Liver (tissue), 9 donors: Measurements from ENCODE around the gene CST3. TPM values are rescaled to one million over a fixed set of nuclear protein-coding genes. Genes with fewer than 3 reads are reported as not detected.

Experiments
- DNase-seq: peaks from one replicate; pipeline ENCODE4 v3.0.0-alpha.2; 2017; ENCODE audit warnings: low spot score
- H3K27ac ChIP-seq, 2 donors: one replicate each; pipeline ENCODE4 v1.7.0; 2013; ENCODE audit warnings: inconsistent platforms in 2 of 2, low read length in 2 of 2, control low read depth in 1 of 2, low read depth in 1 of 2, mild to moderate bottlenecking in 1 of 2
- H3K27me3 ChIP-seq, 4 donors: one replicate each; pipeline versions ENCODE4 v1.6.1 to v1.7.0; 2013; ENCODE audit warnings: low read length in 3 of 4, inconsistent platforms in 1 of 4, mild to moderate bottlenecking in 1 of 4, moderate library complexity in 1 of 4; ENCODE audit not compliant: control insufficient read depth in 4 of 4, insufficient read depth in 4 of 4
- H3K36me3 ChIP-seq, 4 donors: one replicate each; pipeline versions ENCODE4 v1.6.1 to v1.7.0; 2013; ENCODE audit warnings: low read length in 3 of 4, mild to moderate bottlenecking in 3 of 4, low read depth in 1 of 4, moderate library complexity in 1 of 4; ENCODE audit not compliant: control insufficient read depth in 4 of 4, insufficient read depth in 3 of 4
- H3K4me1 ChIP-seq, 4 donors: one replicate each; pipeline versions ENCODE4 v1.6.1 to v1.7.0; 2013; ENCODE audit warnings: low read length in 3 of 4, mild to moderate bottlenecking in 3 of 4, moderate library complexity in 1 of 4; ENCODE audit not compliant: control insufficient read depth in 4 of 4, insufficient read depth in 4 of 4
- H3K4me3 ChIP-seq, 3 donors: one replicate each; pipeline versions ENCODE4 v1.6.1 to v1.7.0; 2013; ENCODE audit warnings: low read length in 3 of 3, control low read depth in 1 of 3, low read depth in 1 of 3, mild to moderate bottlenecking in 1 of 3
- H3K9ac ChIP-seq, 2 donors: one replicate each; pipeline ENCODE4 v1.7.0; 2013; ENCODE audit warnings: low read length in 2 of 2, mild to moderate bottlenecking in 2 of 2, moderate library complexity in 2 of 2, control low read depth in 1 of 2, low read depth in 1 of 2
- H3K9me3 ChIP-seq, 4 donors: one replicate each; pipeline versions ENCODE4 v1.6.1 to v1.7.0; 2013; ENCODE audit warnings: low read length in 3 of 4; ENCODE audit not compliant: control insufficient read depth in 4 of 4
- ATF3 ChIP-seq: IDR thresholded peaks from 2 replicates; pipeline ENCODE4 v1.6.1; 2016; ENCODE audit warnings: antibody characterized with exemption
- EGR1 ChIP-seq, 2 donors: IDR thresholded peaks; 2 replicates each; pipeline ENCODE4 v1.6.1; 2016 to 2018; ENCODE audit warnings: antibody characterized with exemption in 2 of 2, low read depth in 2 of 2
- FOXA1 ChIP-seq: IDR thresholded peaks from 2 replicates; pipeline ENCODE4 v1.6.1; 2016; ENCODE audit warnings: antibody characterized with exemption
- FOXA2 ChIP-seq: IDR thresholded peaks from 2 replicates; pipeline ENCODE4 v1.6.1; 2016; ENCODE audit warnings: antibody characterized with exemption
- GABPA ChIP-seq, 2 donors: IDR thresholded peaks in 1 of 2; conservative IDR thresholded peaks in 1 of 2; 2 replicates each; pipeline ENCODE4 v1.6.1; 2016; ENCODE audit warnings: antibody characterized with exemption in 2 of 2, mild to moderate bottlenecking in 1 of 2, moderate library complexity in 1 of 2
- HNF4A ChIP-seq, 2 donors: conservative IDR thresholded peaks; 2 replicates each; pipeline ENCODE4 v1.6.1; 2016; ENCODE audit warnings: antibody characterized with exemption in 2 of 2, mild to moderate bottlenecking in 2 of 2
- RAD21 ChIP-seq, 2 donors: IDR thresholded peaks; 2 replicates each; pipeline ENCODE4 v1.6.1; 2016; ENCODE audit warnings: antibody characterized with exemption in 2 of 2, mild to moderate bottlenecking in 2 of 2
- TAF1 ChIP-seq: conservative IDR thresholded peaks from 2 replicates; pipeline ENCODE4 v1.6.1; 2016; ENCODE audit warnings: antibody characterized with exemption, mild to moderate bottlenecking
- YY1 ChIP-seq: IDR thresholded peaks from 2 replicates; pipeline ENCODE4 v1.6.1; 2016; ENCODE audit warnings: antibody characterized with exemption, mild to moderate bottlenecking
- WGBS: extraction: QIAGEN DNeasy Blood & Tissue Kit; methylation state at CpG from one replicate; pipeline ENCODE4 v1.1.7; 2013; 5-methylcytosine and 5-hydroxymethylcytosine counted together
- polyA plus RNA-seq, 2 donors: library from polyadenylated mRNA; stranded (reverse) in 1 of 2; unstranded in 1 of 2; fragments of 200-250 nt in 1 of 2; fragments of >200 nt in 1 of 2; fragmentation: Nextera tagmentation in 1 of 2; extraction: Ambion mirVana in 1 of 2; gene quantifications; one replicate each; pipeline versions ENCODE4 v1.2.1 to v1.2.3, GENCODE V29; 2013 to 2015
- total RNA-seq, 2 donors: library from RNA; depleted of rRNA; stranded (reverse); fragments of >200 nt; gene quantifications; one replicate each; pipeline ENCODE4 v1.2.3, GENCODE V29; 2014
- TF ChIP-seq, protein P1 (sequence below): IDR thresholded peaks from 2 replicates; pipeline ENCODE4 v1.6.1; 2016; ENCODE audit warnings: antibody characterized with exemption, mild to moderate bottlenecking
- TF ChIP-seq, protein P2 (sequence below): fragments of 150-350 bp; IDR thresholded peaks from 2 replicates; pipeline ENCODE4 v1.5.1; 2017; ENCODE audit warnings: improper control_type of control experiment, low read depth, low read length; ENCODE audit not compliant: missing input control
- donor health status: healthy.
- donor health status: healthy.
- donor health status: healthy.
- donor health status: healthy.
- donor health status: healthy.

CST3 gene
- total and polyA plus RNA-seq, 4 donors = 153 to 1,712 (median 513) TPM

- DNase-seq = no peak
- TF ChIP-seq TAF1 = no peak
- no peak for TF ChIP-seq FOXA2
- TF ChIP-seq YY1 = no peak
- no peak for TF ChIP-seq RAD21 (IDR thresholded peaks at IDR 0.05)
- TF ChIP-seq, protein P1, sequence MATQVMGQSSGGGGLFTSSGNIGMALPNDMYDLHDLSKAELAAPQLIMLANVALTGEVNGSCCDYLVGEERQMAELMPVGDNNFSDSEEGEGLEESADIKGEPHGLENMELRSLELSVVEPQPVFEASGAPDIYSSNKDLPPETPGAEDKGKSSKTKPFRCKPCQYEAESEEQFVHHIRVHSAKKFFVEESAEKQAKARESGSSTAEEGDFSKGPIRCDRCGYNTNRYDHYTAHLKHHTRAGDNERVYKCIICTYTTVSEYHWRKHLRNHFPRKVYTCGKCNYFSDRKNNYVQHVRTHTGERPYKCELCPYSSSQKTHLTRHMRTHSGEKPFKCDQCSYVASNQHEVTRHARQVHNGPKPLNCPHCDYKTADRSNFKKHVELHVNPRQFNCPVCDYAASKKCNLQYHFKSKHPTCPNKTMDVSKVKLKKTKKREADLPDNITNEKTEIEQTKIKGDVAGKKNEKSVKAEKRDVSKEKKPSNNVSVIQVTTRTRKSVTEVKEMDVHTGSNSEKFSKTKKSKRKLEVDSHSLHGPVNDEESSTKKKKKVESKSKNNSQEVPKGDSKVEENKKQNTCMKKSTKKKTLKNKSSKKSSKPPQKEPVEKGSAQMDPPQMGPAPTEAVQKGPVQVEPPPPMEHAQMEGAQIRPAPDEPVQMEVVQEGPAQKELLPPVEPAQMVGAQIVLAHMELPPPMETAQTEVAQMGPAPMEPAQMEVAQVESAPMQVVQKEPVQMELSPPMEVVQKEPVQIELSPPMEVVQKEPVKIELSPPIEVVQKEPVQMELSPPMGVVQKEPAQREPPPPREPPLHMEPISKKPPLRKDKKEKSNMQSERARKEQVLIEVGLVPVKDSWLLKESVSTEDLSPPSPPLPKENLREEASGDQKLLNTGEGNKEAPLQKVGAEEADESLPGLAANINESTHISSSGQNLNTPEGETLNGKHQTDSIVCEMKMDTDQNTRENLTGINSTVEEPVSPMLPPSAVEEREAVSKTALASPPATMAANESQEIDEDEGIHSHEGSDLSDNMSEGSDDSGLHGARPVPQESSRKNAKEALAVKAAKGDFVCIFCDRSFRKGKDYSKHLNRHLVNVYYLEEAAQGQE = no peak
- TF ChIP-seq GABPA (IDR thresholded peaks at IDR 0.05 in 1 of 2, conservative IDR thresholded peaks at IDR 0.05 in 1 of 2) = no peak
- TF ChIP-seq ATF3 = no peak
- TF ChIP-seq, protein P2, sequence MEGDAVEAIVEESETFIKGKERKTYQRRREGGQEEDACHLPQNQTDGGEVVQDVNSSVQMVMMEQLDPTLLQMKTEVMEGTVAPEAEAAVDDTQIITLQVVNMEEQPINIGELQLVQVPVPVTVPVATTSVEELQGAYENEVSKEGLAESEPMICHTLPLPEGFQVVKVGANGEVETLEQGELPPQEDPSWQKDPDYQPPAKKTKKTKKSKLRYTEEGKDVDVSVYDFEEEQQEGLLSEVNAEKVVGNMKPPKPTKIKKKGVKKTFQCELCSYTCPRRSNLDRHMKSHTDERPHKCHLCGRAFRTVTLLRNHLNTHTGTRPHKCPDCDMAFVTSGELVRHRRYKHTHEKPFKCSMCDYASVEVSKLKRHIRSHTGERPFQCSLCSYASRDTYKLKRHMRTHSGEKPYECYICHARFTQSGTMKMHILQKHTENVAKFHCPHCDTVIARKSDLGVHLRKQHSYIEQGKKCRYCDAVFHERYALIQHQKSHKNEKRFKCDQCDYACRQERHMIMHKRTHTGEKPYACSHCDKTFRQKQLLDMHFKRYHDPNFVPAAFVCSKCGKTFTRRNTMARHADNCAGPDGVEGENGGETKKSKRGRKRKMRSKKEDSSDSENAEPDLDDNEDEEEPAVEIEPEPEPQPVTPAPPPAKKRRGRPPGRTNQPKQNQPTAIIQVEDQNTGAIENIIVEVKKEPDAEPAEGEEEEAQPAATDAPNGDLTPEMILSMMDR = no peak
- no peak for TF ChIP-seq HNF4A (conservative IDR thresholded peaks at IDR 0.05)
- H3K9me3 ChIP-seq = no peaks in the 10 kb centered on the region
- peaks cover 0 to 2% (median 0%) of the 10 kb centered on the region in 4 donors for H3K27me3 ChIP-seq
- H3K4me1 ChIP-seq = no peaks in the 10 kb centered on the region
- 76% methylated on average over 7 of the region's 7 CpGs for WGBS
- no peak overlapping the region for H3K9ac ChIP-seq
- H3K27ac ChIP-seq = no peak overlapping the region
- H3K4me3 ChIP-seq = no peak overlapping the region
- H3K36me3 ChIP-seq = no peaks in the 10 kb centered on the region
Observed at GRCh38 chr20:23587631-23588030, 50.1 kb downstream of the CST3 start.

DNA sequence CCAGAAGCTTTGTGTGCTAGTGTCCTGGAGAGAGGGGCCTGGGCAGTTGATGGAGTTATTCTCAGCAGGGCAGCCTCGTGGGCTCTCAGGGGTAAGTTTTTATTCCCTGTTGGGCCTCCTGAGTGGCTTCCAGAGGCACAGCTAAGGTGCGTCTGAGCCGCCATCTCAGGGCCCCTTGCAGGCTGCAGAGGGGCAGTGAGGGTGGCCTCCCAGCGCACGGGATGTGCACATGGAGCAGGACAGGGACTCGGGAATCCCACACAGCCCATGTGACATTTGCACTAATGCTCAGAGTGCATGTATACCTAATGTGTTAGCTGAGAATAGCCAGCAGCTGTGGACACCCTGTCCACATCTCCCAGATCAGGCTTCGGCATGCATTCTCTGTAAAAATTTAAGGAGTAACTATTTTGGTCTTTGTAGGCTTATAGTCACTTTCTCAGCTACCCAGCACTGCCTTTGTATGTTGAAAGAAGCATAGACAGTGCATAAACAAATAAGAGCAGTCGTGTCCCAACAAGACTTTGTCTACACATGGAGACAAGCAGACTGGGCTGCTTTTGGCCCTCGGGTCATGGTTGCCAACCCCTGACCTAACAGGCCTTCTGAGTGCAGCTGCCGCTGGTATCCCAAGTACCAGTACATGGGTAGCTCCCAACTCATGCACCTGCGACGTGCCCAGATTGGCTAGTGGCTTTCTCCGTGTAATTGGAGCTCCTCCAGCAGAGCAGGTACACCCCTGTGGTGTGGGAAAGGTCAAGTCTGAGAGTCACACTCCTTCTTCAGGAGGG lies 50.8 kb downstream of the CST3 start:
- Histone ChIP-seq H3K4me1 (no peaks in the 10 kb centered on the region), H3K27ac (no peak overlapping the region), H3K9ac (no peak overlapping the region), H3K27me3 (peaks cover 0 to 2% (median 0%) of the 10 kb centered on the region in 4 donors), H3K9me3 (no peaks in the 10 kb centered on the region), H3K36me3 (no peaks in the 10 kb centered on the region), H3K4me3 (no peak overlapping the region)
- DNase-seq = no peak
- WGBS = 71% methylated on average over 13 of the region's 13 CpGs
- TF ChIP-seq, protein P2 = no peak
- no peak for TF ChIP-seq FOXA1
- no peak for TF ChIP-seq EGR1 (IDR thresholded peaks at IDR 0.05; ENCODE audit: low read depth in 2 of 2)
